H1 (cell line): Measurements from ENCODE around the gene LY6G5B. TPM values are rescaled to one million over a fixed set of nuclear protein-coding genes. Genes with fewer than 3 reads are reported as not detected.

Experiments
- CTCF ChIA-PET: fragments of 300-600 bp; sonication (Branson Sonifier 250); formaldehyde crosslinking; loops from one replicate; lab custom pipeline; 2021; ENCODE audit not compliant: partially characterized antibody; lab: Charles Lee
- POLR2A ChIA-PET: fragments of 300-600 bp; sonication (Branson Sonifier 250); formaldehyde crosslinking; loops from one replicate; lab custom pipeline; 2021; ENCODE audit warnings: inconsistent platforms; ENCODE audit not compliant: partially characterized antibody; lab: Charles Lee
- DNase-seq, 2 experiments: peaks; one replicate each; pipeline versions ENCODE4 v3.0.0 to v3.0.0-alpha.2; 2010 to 2022; ENCODE audit warnings: low spot score in 2 of 2, low read depth in 1 of 2, mixed read lengths in 1 of 2
- FAIRE-seq: peaks from 2 replicates; lab custom pipeline; 2011; peaks lifted over from hg19 to GRCh38; lab: Jason Lieb, UNC
- H2AFZ ChIP-seq: 2 replicates; pipeline ENCODE4 v1.8.1; 2012; ENCODE audit warnings: low read length, inconsistent platforms
- H2AK5ac ChIP-seq: 2 replicates; pipeline ENCODE4 v1.6.1; 2013; ENCODE audit warnings: low read depth, low read length
- H2BK120ac ChIP-seq: replicated peaks from 2 replicates; pipeline ENCODE3; 2013; ENCODE audit warnings: low read depth, low read length, inconsistent platforms
- H2BK12ac ChIP-seq: 2 replicates; pipeline ENCODE4 v1.6.1; 2013; ENCODE audit warnings: low read depth, low read length
- H2BK15ac ChIP-seq: 2 replicates; pipeline ENCODE4 v1.6.1; 2013; ENCODE audit warnings: low read length
- H2BK20ac ChIP-seq: 2 replicates; pipeline ENCODE4 v1.6.1; 2013; ENCODE audit warnings: low read length
- H2BK5ac ChIP-seq: 2 replicates; pipeline ENCODE4 v1.6.1; 2013; ENCODE audit warnings: low read depth, low read length
- H3K14ac ChIP-seq: 2 replicates; pipeline ENCODE4 v1.6.1; 2013; ENCODE audit warnings: inconsistent platforms; ENCODE audit not compliant: insufficient read length
- H3K18ac ChIP-seq: 2 replicates; pipeline ENCODE4 v1.6.1; 2013; ENCODE audit warnings: low read length; ENCODE audit errors: extremely low read depth
- H3K23ac ChIP-seq: 2 replicates; pipeline ENCODE4 v1.6.1; 2013; ENCODE audit warnings: inconsistent platforms; ENCODE audit not compliant: insufficient read length
- H3K23me2 ChIP-seq: 2 replicates; pipeline ENCODE4 v1.6.1; 2013; ENCODE audit warnings: low read depth, low read length
- H3K27ac ChIP-seq: 2 replicates; pipeline ENCODE4 v1.6.1; 2011; ENCODE audit warnings: low read depth, low read length, inconsistent platforms
- H3K27me3 ChIP-seq, 4 experiments: replicated peaks in 1 of 4; 1 replicate in 1 of 4; 2 replicates in 3 of 4; pipeline versions ENCODE4 v1.6.1 to v1.8.1; 2011 to 2013; ENCODE audit warnings: low read length in 3 of 4, mild to moderate bottlenecking in 3 of 4, inconsistent platforms in 2 of 4, mixed read lengths in 2 of 4, moderate library complexity in 1 of 4; ENCODE audit not compliant: control insufficient read depth in 3 of 4, insufficient read depth in 3 of 4; ENCODE audit errors: extremely low read depth in 1 of 4
- H3K36me3 ChIP-seq, 4 experiments: 2 replicates each; pipeline versions ENCODE4 v1.6.1 to v1.8.1; 2011 to 2013; ENCODE audit warnings: mild to moderate bottlenecking in 4 of 4, low read length in 3 of 4, moderate library complexity in 2 of 4, control low read depth in 1 of 4, inconsistent platforms in 1 of 4; ENCODE audit not compliant: insufficient read depth in 4 of 4, control insufficient read depth in 2 of 4
- H3K4ac ChIP-seq: replicated peaks from 2 replicates; pipeline ENCODE3; 2013; ENCODE audit warnings: low read length, low read depth, mixed read lengths, inconsistent platforms; ENCODE audit not compliant: insufficient read length
- H3K4me1 ChIP-seq, 4 experiments: replicated peaks in 1 of 4; 1 replicate in 1 of 4; 2 replicates in 3 of 4; pipeline versions ENCODE4 v1.6.1 to v1.8.1; 2011 to 2013; ENCODE audit warnings: low read length in 3 of 4, inconsistent platforms in 2 of 4, mixed read lengths in 1 of 4; ENCODE audit not compliant: insufficient read depth in 4 of 4, control insufficient read depth in 3 of 4
- H3K4me2 ChIP-seq, 2 experiments: 2 replicates each; pipeline versions ENCODE4 v1.6.1 to v1.8.1; 2011 to 2013; ENCODE audit warnings: low read depth in 2 of 2, low read length in 2 of 2, control low read depth in 1 of 2, inconsistent platforms in 1 of 2, mild to moderate bottlenecking in 1 of 2; ENCODE audit not compliant: insufficient read depth in 1 of 2
- H3K4me3 ChIP-seq, 4 experiments: fragments of 200-600, 300-600 bp in 1 of 4; sonication (generic), shearing (Covaris generic), sonication (Bioruptor Twin) in 1 of 4; 2 replicates each; pipeline versions ENCODE4 v1.5.1 to v1.8.1; 2011 to 2016; ENCODE audit warnings: low read length in 4 of 4, low read depth in 3 of 4, control low read depth in 2 of 4, inconsistent platforms in 2 of 4, mild to moderate bottlenecking in 2 of 4, mixed read lengths in 1 of 4, moderate library complexity in 1 of 4; ENCODE audit not compliant: insufficient read depth in 2 of 4; ENCODE audit errors: extremely low read depth in 1 of 4
- H3K56ac ChIP-seq: replicated peaks from 2 replicates; pipeline ENCODE3; 2013; ENCODE audit warnings: low read depth, mild to moderate bottlenecking, mixed read lengths, low read length, inconsistent platforms; ENCODE audit not compliant: insufficient read length
- H3K79me1 ChIP-seq: 2 replicates; pipeline ENCODE4 v1.6.1; 2013; ENCODE audit warnings: low read depth, low read length, control low read depth
- H3K79me2 ChIP-seq, 2 experiments: 2 replicates each; pipeline versions ENCODE4 v1.6.1 to v1.8.1; 2012 to 2013; ENCODE audit warnings: low read length in 2 of 2, mild to moderate bottlenecking in 2 of 2, inconsistent platforms in 1 of 2; ENCODE audit not compliant: insufficient read depth in 2 of 2, control insufficient read depth in 1 of 2
- H3K9ac ChIP-seq, 4 experiments: replicated peaks in 1 of 4; 1 replicate in 1 of 4; 2 replicates in 3 of 4; pipeline versions ENCODE4 v1.6.1 to v1.8.1; 2011 to 2013; ENCODE audit warnings: low read depth in 3 of 4, low read length in 3 of 4, control low read depth in 2 of 4, mild to moderate bottlenecking in 2 of 4, moderate library complexity in 2 of 4, inconsistent platforms in 1 of 4; ENCODE audit errors: extremely low read depth in 1 of 4
- H3K9me3 ChIP-seq, 2 experiments: 2 replicates each; pipeline versions ENCODE4 v1.6.1 to v1.8.1; 2012 to 2013; ENCODE audit warnings: mild to moderate bottlenecking in 2 of 2, moderate library complexity in 2 of 2, control low read depth in 1 of 2, inconsistent platforms in 1 of 2, low read depth in 1 of 2, low read length in 1 of 2, mixed read lengths in 1 of 2; ENCODE audit not compliant: insufficient read depth in 2 of 2
- H4K20me1 ChIP-seq, 2 experiments: replicated peaks in 1 of 2; 2 replicates each; pipeline versions ENCODE3 to v1.8.1; 2011 to 2013; ENCODE audit warnings: inconsistent platforms in 2 of 2, low read length in 2 of 2, mild to moderate bottlenecking in 1 of 2; ENCODE audit not compliant: insufficient read depth in 2 of 2, control insufficient read depth in 1 of 2
- H4K5ac ChIP-seq: 2 replicates; pipeline ENCODE4 v1.6.1; 2013; ENCODE audit warnings: low read length, low read depth, mixed read lengths, inconsistent platforms; ENCODE audit not compliant: insufficient read length
- H4K8ac ChIP-seq: 2 replicates; pipeline ENCODE4 v1.8.0; 2013; ENCODE audit warnings: mild to moderate bottlenecking, moderate library complexity, low read length, inconsistent platforms; ENCODE audit not compliant: insufficient read depth; ENCODE audit errors: extremely low read depth
- H4K91ac ChIP-seq: replicated peaks from 2 replicates; pipeline ENCODE3; 2013; ENCODE audit warnings: low read length, mixed read lengths, inconsistent platforms; ENCODE audit not compliant: insufficient read length
- ASH2L ChIP-seq: fragments of 200-600, 300-600 bp; sonication (generic); IDR thresholded peaks from one replicate; pipeline ENCODE4 v1.7.1; 2017; ENCODE audit warnings: low read length
- CHD1 ChIP-seq: IDR thresholded peaks from 2 replicates; pipeline ENCODE4 v1.6.1; 2012; ENCODE audit warnings: low read depth, low read length, improper control_type of control experiment
- SRF ChIP-seq: IDR thresholded peaks from 2 replicates; pipeline ENCODE4 v1.6.1; 2011; ENCODE audit warnings: mild to moderate bottlenecking, low read depth, low read length, moderate library complexity
- WGBS, 2 experiments: shearing (Covaris generic) in 1 of 2; methylation state at CpG; one replicate each; pipeline versions ENCODE4 v1.1.6 to v1.1.7; 2013 to 2015; ENCODE audit warnings: low lambda C conversion rate in 2 of 2, mixed read lengths in 2 of 2, inconsistent platforms in 1 of 2, low coverage in 1 of 2, missing lambda C conversion rate in 1 of 2; ENCODE audit not compliant: insufficient replicate concordance in 2 of 2, insufficient coverage in 1 of 2, insufficient read length in 1 of 2; ENCODE audit errors: extremely low coverage in 1 of 2, missing lambda C conversion rate in 1 of 2; 5-methylcytosine and 5-hydroxymethylcytosine counted together
- long read RNA-seq, 2 experiments: library from RNA in 1 of 2; library from capped mRNA in 1 of 2; stranded (forward); transcript quantifications; one replicate each; pipeline ENCODE4 v2.0.0, GENCODE V29; 2021; ENCODE audit warnings: inconsistent platforms in 1 of 2
- polyA minus RNA-seq, 3 experiments: library from RNA; depleted of rRNA, polyadenylated mRNA; stranded (reverse); fragments of >200 nt; gene quantifications; 1 replicate in 2 of 3; 2 replicates in 1 of 3; pipeline ENCODE4 v1.2.3, GENCODE V29; 2011
- polyA plus RNA-seq, 7 experiments: library from polyadenylated mRNA; depleted of rRNA in 3 of 7; stranded (reverse) in 5 of 7; unstranded in 2 of 7; fragments of >200 nt in 5 of 7; fragments of 200-250 nt in 2 of 7; gene quantifications; 1 replicate in 5 of 7; 2 replicates in 1 of 7; 4 replicates in 1 of 7; pipeline versions ENCODE4 v1.2.1 to v1.2.3, GENCODE V29; 2011 to 2013; ENCODE audit warnings: missing spikeins in 2 of 7, mixed read lengths in 2 of 7
- total RNA-seq: library from RNA; stranded (reverse); fragmentation: NEBNext Ultra II Directional; extraction: Animal tissue kit (Norgen Biotek cat#: 25700); gene quantifications from 2 replicates; pipeline ENCODE4 v1.2.1, GENCODE V29; 2021

The LY6G5B gene
- total RNA-seq (12.1 and 12.6 TPM in 2 replicates), polyA plus RNA-seq (2011; rRNA removed) (9.5 and 10.6 TPM in 2 replicates), polyA minus RNA-seq (2011; rRNA and poly(A)+ RNA removed) (6.1 and 9.5 TPM in 2 replicates)
- polyA plus RNA-seq (2011; cell fraction: cytosol; rRNA removed) = 11.8 TPM
- 58.4 TPM for polyA plus RNA-seq (2011; cell fraction: nucleus; rRNA removed)
- 26.2 to 31.0 TPM (median 28.3 TPM) in 4 replicates for polyA plus RNA-seq (2012, experiment 1 of 2)
- 7.3 TPM for polyA plus RNA-seq (2012, experiment 2 of 2)
- polyA plus RNA-seq (2013, experiment 1 of 2) = 12.1 TPM
- polyA plus RNA-seq (2013, experiment 2 of 2) = 11.7 TPM
- 4.4 TPM for polyA minus RNA-seq (2011; cell fraction: cytosol; rRNA and poly(A)+ RNA removed)
- 7.0 TPM for polyA minus RNA-seq (2011; cell fraction: nucleus; rRNA and poly(A)+ RNA removed)
- long read RNA-seq, experiment 1, partial matches to known transcripts = 0 of 4 reads
- long read RNA-seq, experiment 1, other reads (novel, unspliced or antisense) = 4 of 4 reads
- long read RNA-seq, experiment 2 = 0 reads

DNA sequence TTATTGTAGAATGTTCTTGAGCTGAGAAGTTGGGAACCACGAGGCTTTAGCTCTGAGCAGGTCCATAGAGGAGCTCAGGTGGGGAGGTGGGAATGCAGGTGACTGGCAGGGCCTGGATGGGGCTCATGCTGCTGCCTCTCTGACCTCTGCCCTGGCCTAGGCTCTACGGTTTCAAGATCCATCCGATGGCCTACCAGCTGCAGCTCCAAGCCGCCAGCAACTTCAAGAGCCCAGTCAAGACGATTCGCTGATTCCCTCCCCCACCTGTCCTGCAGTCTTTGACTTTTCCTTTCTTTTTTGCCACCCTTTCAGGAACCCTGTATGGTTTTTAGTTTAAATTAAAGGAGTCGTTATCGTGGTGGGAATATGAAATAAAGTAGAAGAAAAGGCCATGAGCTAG lies at the start of gene LY6G5B:
LY6G5B (plus strand) TSS at position 301 of the 400 bp plus-strand sequence. CDS start 975 bp downstream, outside the sequence.
- Histone ChIP-seq H4K20me1 (peaks cover 7 to 11% of the 10 kb centered on the region in 2 experiments), H3K4me3 (no peak within 1 kb of the TSS), H3K9me3 (peaks cover 0 to 5% of the 10 kb centered on the region in 2 experiments; a peak in 1 of 4 replicates), H2AFZ (no peak within 1 kb of the TSS), H2BK15ac (no peak within 1 kb of the TSS), H3K23me2 (peaks cover 4% of the 10 kb centered on the region; the same call in 1 of the 2 replicates), H2AK5ac (no peak within 1 kb of the TSS), H3K27me3 (no peaks in the 10 kb centered on the region), H3K4me1 (peaks cover 0 to 4% (median 1%) of the 10 kb centered on the region in 4 experiments; a peak in 3 of 7 replicates), H3K79me2 (peaks cover 0 to 23% of the 10 kb centered on the region in 2 experiments; a peak in 2 of 4 replicates), H2BK12ac (no peak within 1 kb of the TSS), H3K23ac (no peak within 1 kb of the TSS), H3K9ac (no peak within 1 kb of the TSS), H2BK5ac (no peak within 1 kb of the TSS), H3K56ac (no peak within 1 kb of the TSS), H4K5ac (no peak within 1 kb of the TSS), H3K79me1 (peaks cover 9% of the 10 kb centered on the region), H3K36me3 (peaks cover 25 to 50% (median 46%) of the 10 kb centered on the region in 4 experiments), H4K91ac (no peak within 1 kb of the TSS), H3K27ac (no peak within 1 kb of the TSS), H3K4me2 (no peak within 1 kb of the TSS), H2BK120ac (no peak within 1 kb of the TSS), H3K14ac (no peak within 1 kb of the TSS), H3K4ac (no peak within 1 kb of the TSS), H3K18ac (no peak within 1 kb of the TSS), H4K8ac (no peak within 1 kb of the TSS; the same call in 1 of the 2 replicates), H2BK20ac (no peak within 1 kb of the TSS)
- DNase-seq (no peak), FAIRE-seq (no peak)
- WGBS, 2 experiments = 89% methylated on average over 8 of the region's 8 CpGs; no CpG with 5 or more reads in 1 of the 2 experiments
- ChIA-PET POLR2A (interaction anchor here (0.6 to 25.5 kb wide), 8 partner anchors 9 to 1468 kb away, joined by 3 to 883 read pairs (median 4); partner anchors contain the start of genes AIF1, APOM, BAG6 and C6orf47), CTCF (interaction anchor here (1.1 to 5.0 kb wide), 5 partner anchors 9 to 48 kb away, joined by 3 to 26 read pairs (median 3); partner anchors contain the start of gene C6orf47)
- TF ChIP-seq SRF (no peak), CHD1 (no peak), ASH2L (no peak)
